IPS-20b (cell line): ENCODE measurements around the gene SELENOO.

Source experiments
- H3K27ac ChIP-seq: one replicate; pipeline ENCODE4 v1.5.1; 2013; ENCODE audit warnings: low read length
- H3K27me3 ChIP-seq: 2 replicates; pipeline ENCODE4 v1.6.1; 2013; ENCODE audit warnings: mild to moderate bottlenecking, low read length, inconsistent platforms; ENCODE audit not compliant: insufficient read depth
- H3K36me3 ChIP-seq: 2 replicates; pipeline ENCODE4 v1.6.1; 2013; ENCODE audit warnings: low read depth, mild to moderate bottlenecking, inconsistent platforms, low read length, moderate library complexity; ENCODE audit not compliant: insufficient read depth
- H3K4me1 ChIP-seq: 2 replicates; pipeline ENCODE4 v1.6.1; 2013; ENCODE audit warnings: mild to moderate bottlenecking, control low read depth, inconsistent platforms, low read length, moderate library complexity; ENCODE audit not compliant: insufficient read depth
- H3K4me3 ChIP-seq: 2 replicates; pipeline ENCODE4 v1.5.1; 2013; ENCODE audit warnings: mild to moderate bottlenecking, low read length, inconsistent platforms
- H3K9ac ChIP-seq: 2 replicates; pipeline ENCODE4 v1.6.1; 2013; ENCODE audit warnings: low read depth, mild to moderate bottlenecking, inconsistent platforms, low read length, moderate library complexity
- H3K9me3 ChIP-seq: 2 replicates; pipeline ENCODE4 v1.6.1; 2013; ENCODE audit warnings: mild to moderate bottlenecking, low read depth, low read length, inconsistent platforms; ENCODE audit not compliant: insufficient read depth

Gene SELENOO

GRCh38 chr22:50200461-50201190, at the start of gene SELENOO:
TSS of gene SELENOO (plus strand) at chr22:50201011. CDS start at chr22:50201037, 26 bp downstream.
- H3K4me3 ChIP-seq: peak within 1 kb of the TSS; percentile 75
- H3K27ac ChIP-seq: no peak within 1 kb of the TSS
- H3K9ac ChIP-seq: peak within 1 kb of the TSS; percentile 59; the same call in 1 of the 2 replicates
- H3K4me1 ChIP-seq: no peaks in the 10 kb centered on the region
- H3K27me3 ChIP-seq: peaks cover 7% of the 10 kb centered on the region; the same call in 1 of the 2 replicates
- peaks cover 18% of the 10 kb centered on the region for H3K36me3 ChIP-seq
- no peaks in the 10 kb centered on the region for H3K9me3 ChIP-seq

- H3K4me3 ChIP-seq: no peak overlapping the region
- no peak overlapping the region for H3K27ac ChIP-seq
- H3K9me3 ChIP-seq: no peaks in the 10 kb centered on the region
- no peaks in the 10 kb centered on the region for H3K4me1 ChIP-seq
- H3K9ac ChIP-seq: no peak overlapping the region
- H3K27me3 ChIP-seq: peaks cover 12% of the 10 kb centered on the region
- H3K36me3 ChIP-seq: no peaks in the 10 kb centered on the region
Observed at GRCh38 chr22:50151571-50152537, 49.0 kb upstream of the SELENOO start.

GRCh38 chr22:50153056-50153755, 47.6 kb upstream of the SELENOO start:
- Histone ChIP-seq H3K4me1 (no peaks in the 10 kb centered on the region), H3K4me3 (no peak overlapping the region), H3K9ac (no peak overlapping the region), H3K27ac (no peak overlapping the region), H3K9me3 (no peaks in the 10 kb centered on the region), H3K36me3 (no peaks in the 10 kb centered on the region), H3K27me3 (peaks cover 20% of the 10 kb centered on the region)

GRCh38 chr22:50153756-50154140, 47.1 kb upstream of the SELENOO start:
- H3K4me3 ChIP-seq: no peak overlapping the region
- H3K27ac ChIP-seq: no peak overlapping the region

GRCh38 chr22:50157709-50158375, 43.0 kb upstream of the SELENOO start:
- H3K4me1 ChIP-seq: 0 out of 2 replicates have a peak, but pooled peaks cover 3% of the 10 kb centered on the region
- no peaks in the 10 kb centered on the region for H3K36me3 ChIP-seq
- H3K27ac ChIP-seq: no peak overlapping the region
- H3K4me3 ChIP-seq: no peak overlapping the region
- no peak overlapping the region for H3K9ac ChIP-seq
- H3K9me3 ChIP-seq: no peaks in the 10 kb centered on the region
- peaks cover 8% of the 10 kb centered on the region; the same call in 1 of the 2 replicates for H3K27me3 ChIP-seq

More at GRCh38 chr22:50153756-50154140, 47.1 kb upstream of the SELENOO start:
- Histone ChIP-seq H3K4me1 (no peaks in the 10 kb centered on the region), H3K36me3 (no peaks in the 10 kb centered on the region), H3K27me3 (peaks cover 20% of the 10 kb centered on the region), H3K9me3 (no peaks in the 10 kb centered on the region), H3K9ac (no peak overlapping the region)

- Histone ChIP-seq H3K4me1 (0 out of 2 replicates have a peak, but pooled peaks cover 3% of the 10 kb centered on the region), H3K36me3 (no peaks in the 10 kb centered on the region), H3K9me3 (no peaks in the 10 kb centered on the region), H3K9ac (no peak overlapping the region), H3K4me3 (no peak overlapping the region), H3K27me3 (peaks cover 8% of the 10 kb centered on the region; the same call in 1 of the 2 replicates), H3K27ac (no peak overlapping the region)
Observed at GRCh38 chr22:50160947-50161346, 39.9 kb upstream of the SELENOO start.

GRCh38 chr22:50161508-50162390, 39.1 kb upstream of the SELENOO start:
- peaks cover 8% of the 10 kb centered on the region; the same call in 1 of the 2 replicates for H3K27me3 ChIP-seq
- H3K4me3 ChIP-seq: no peak overlapping the region
- no peak overlapping the region for H3K9ac ChIP-seq
- H3K4me1 ChIP-seq: 0 out of 2 replicates have a peak, but pooled peaks cover 3% of the 10 kb centered on the region
- no peaks in the 10 kb centered on the region for H3K9me3 ChIP-seq
- H3K27ac ChIP-seq: no peak overlapping the region
- no peaks in the 10 kb centered on the region for H3K36me3 ChIP-seq

- H3K9ac ChIP-seq: no peak overlapping the region
- no peaks in the 10 kb centered on the region for H3K36me3 ChIP-seq
- no peak overlapping the region for H3K27ac ChIP-seq
- H3K9me3 ChIP-seq: no peaks in the 10 kb centered on the region
- H3K27me3 ChIP-seq: peaks cover 5% of the 10 kb centered on the region
- H3K4me1 ChIP-seq: 0 out of 2 replicates have a peak, but pooled peaks cover 3% of the 10 kb centered on the region
- no peak overlapping the region for H3K4me3 ChIP-seq
Observed at GRCh38 chr22:50162391-50162956, 38.3 kb upstream of the SELENOO start.

- no peak overlapping the region for H3K4me3 ChIP-seq
- H3K27me3 ChIP-seq: peaks cover 23% of the 10 kb centered on the region
- H3K9me3 ChIP-seq: no peaks in the 10 kb centered on the region
- H3K27ac ChIP-seq: no peak overlapping the region
- no peaks in the 10 kb centered on the region for H3K4me1 ChIP-seq
- no peak overlapping the region for H3K9ac ChIP-seq
- H3K36me3 ChIP-seq: no peaks in the 10 kb centered on the region
Observed at GRCh38 chr22:50165436-50166123, 35.2 kb upstream of the SELENOO start.
